ENCODE data around the gene DZIP1. TPM values are rescaled to one million over a fixed set of nuclear protein-coding genes. Genes with fewer than 3 reads are reported as not detected.
"Not testable (repeated sequence)": the region's sequence is repeated elsewhere in the genome, so short reads cannot be mapped to it uniquely, and the experiment has no call there.

The DZIP1 gene
- total RNA-seq, 1 donor from 2014 or later: 18.1 TPM

DNA sequence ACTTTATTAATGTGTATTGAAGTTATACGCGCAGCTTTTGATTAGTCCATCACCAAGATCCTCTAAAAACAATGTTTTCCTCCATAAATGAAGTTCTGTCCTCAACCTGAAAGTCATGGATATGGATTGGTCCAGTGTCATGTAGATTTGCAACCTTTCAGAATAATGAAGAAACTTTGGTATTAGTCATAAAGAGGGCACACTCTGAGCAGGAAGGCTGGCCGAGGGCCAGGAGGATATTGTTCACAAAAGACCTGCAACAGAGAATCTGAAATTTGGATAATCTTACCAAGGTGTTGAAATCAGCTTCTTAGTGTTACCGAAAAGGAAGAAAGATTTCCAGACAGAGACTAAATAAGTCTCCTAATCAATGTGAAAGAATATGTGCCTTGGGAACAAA is 71.3 kb downstream of the DZIP1 start:
- H3K4me3 Mint-ChIP-seq (ENCODE audit: unreplicated experiment): no peak overlapping the region
- H3K27ac Mint-ChIP-seq (ENCODE audit: unreplicated experiment): no peak overlapping the region
- no peaks in the 10 kb centered on the region for H3K36me3 Mint-ChIP-seq (ENCODE audit: unreplicated experiment)

DNA sequence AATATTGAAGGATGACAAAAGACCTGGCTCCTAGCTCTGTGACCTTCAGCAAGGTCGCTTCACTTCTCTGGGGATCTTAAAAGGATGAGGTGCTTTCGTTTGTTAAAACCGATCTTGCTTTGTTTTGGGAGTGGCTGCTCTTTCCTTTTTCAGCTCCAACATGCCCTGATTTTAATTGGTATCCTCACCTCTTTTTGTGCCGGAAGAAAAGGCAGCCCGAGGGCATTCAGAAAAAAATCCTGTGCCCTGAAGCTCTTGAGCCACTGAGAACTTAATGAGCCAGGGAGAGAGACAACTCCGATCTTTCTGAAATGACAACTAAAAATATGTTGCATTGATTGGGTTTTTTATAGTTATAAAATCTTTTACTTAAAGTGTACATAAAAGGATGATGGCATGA is 72.6 kb downstream of the DZIP1 start:
- no peaks in the 10 kb centered on the region for H3K27me3 Mint-ChIP-seq (ENCODE audit: unreplicated experiment)
- H3K27ac Mint-ChIP-seq (ENCODE audit: unreplicated experiment): no peak overlapping the region
- TF ChIP-seq, protein P1, sequence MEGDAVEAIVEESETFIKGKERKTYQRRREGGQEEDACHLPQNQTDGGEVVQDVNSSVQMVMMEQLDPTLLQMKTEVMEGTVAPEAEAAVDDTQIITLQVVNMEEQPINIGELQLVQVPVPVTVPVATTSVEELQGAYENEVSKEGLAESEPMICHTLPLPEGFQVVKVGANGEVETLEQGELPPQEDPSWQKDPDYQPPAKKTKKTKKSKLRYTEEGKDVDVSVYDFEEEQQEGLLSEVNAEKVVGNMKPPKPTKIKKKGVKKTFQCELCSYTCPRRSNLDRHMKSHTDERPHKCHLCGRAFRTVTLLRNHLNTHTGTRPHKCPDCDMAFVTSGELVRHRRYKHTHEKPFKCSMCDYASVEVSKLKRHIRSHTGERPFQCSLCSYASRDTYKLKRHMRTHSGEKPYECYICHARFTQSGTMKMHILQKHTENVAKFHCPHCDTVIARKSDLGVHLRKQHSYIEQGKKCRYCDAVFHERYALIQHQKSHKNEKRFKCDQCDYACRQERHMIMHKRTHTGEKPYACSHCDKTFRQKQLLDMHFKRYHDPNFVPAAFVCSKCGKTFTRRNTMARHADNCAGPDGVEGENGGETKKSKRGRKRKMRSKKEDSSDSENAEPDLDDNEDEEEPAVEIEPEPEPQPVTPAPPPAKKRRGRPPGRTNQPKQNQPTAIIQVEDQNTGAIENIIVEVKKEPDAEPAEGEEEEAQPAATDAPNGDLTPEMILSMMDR (IDR thresholded peaks at IDR 0.05; ENCODE audit: partially characterized antibody, unreplicated experiment): no peak
- peaks cover 12% of the 10 kb centered on the region for H3K4me1 Mint-ChIP-seq (ENCODE audit: low read depth, unreplicated experiment)
- no peak overlapping the region for H3K4me3 Mint-ChIP-seq (ENCODE audit: unreplicated experiment)
- no peaks in the 10 kb centered on the region for H3K36me3 Mint-ChIP-seq (ENCODE audit: unreplicated experiment)
- no peak for DNase-seq
- H3K9me3 Mint-ChIP-seq (ENCODE audit: unreplicated experiment): no peaks in the 10 kb centered on the region

More for the DNA sequence above, 71.3 kb downstream of the DZIP1 start:
- Mint-ChIP-seq H3K9me3 (ENCODE audit: unreplicated experiment) (peaks cover 1% of the 10 kb centered on the region), H3K4me1 (ENCODE audit: low read depth, unreplicated experiment) (peaks cover 12% of the 10 kb centered on the region), H3K27me3 (ENCODE audit: unreplicated experiment) (no peaks in the 10 kb centered on the region)
- TF ChIP-seq, protein P1 (IDR thresholded peaks at IDR 0.05; ENCODE audit: partially characterized antibody, unreplicated experiment): no peak
- DNase-seq: no peak

DNA sequence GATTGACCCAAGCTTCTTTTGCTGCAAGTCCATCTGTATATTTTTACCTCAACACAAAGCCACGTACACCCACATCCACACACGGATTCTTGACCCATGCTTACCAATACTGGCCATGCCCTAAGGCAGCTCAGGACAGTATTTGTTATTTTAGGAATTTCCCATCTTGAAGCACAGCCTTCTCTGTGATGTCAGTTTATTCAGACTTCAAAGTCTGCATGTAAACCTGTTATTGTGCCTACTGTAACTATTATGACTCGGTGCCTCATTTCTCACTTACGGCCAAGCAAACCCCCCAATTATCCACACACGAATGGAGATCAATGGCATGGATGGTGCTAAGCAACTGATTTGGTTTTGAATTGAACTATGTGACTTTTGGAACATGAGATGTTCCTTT is 74.5 kb downstream of the DZIP1 start:
- TF ChIP-seq, protein P1 (IDR thresholded peaks at IDR 0.05; ENCODE audit: partially characterized antibody, unreplicated experiment): no peak
- DNase-seq: no peak
- H3K4me3 Mint-ChIP-seq (ENCODE audit: unreplicated experiment): no peak overlapping the region
- H3K36me3 Mint-ChIP-seq (ENCODE audit: unreplicated experiment): no peaks in the 10 kb centered on the region
- no peak overlapping the region for H3K27ac Mint-ChIP-seq (ENCODE audit: unreplicated experiment)
- no peaks in the 10 kb centered on the region for H3K9me3 Mint-ChIP-seq (ENCODE audit: unreplicated experiment)
- H3K27me3 Mint-ChIP-seq (ENCODE audit: unreplicated experiment): no peaks in the 10 kb centered on the region
- H3K4me1 Mint-ChIP-seq (ENCODE audit: low read depth, unreplicated experiment): peaks cover 6% of the 10 kb centered on the region

DNA sequence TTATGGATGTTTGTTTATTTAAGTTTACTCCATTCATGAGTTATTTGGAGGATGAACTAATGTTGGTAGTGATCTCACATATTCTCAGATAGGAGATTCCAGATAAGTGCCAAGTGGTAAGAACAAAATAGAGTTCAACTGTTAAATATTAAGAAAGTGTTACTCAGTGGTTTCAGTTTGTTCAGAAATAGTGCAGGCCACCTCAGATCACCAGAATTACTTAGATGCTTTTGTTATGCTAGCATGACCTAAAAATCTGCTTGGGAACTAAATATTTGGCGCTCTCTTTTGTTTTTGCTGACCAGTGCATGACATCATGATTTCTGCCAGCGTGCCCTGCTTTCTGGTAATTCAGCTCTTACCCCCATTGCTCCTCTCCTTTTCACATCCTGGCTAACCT is 76.4 kb downstream of the DZIP1 start:
- no peaks in the 10 kb centered on the region for H3K27me3 Mint-ChIP-seq (ENCODE audit: unreplicated experiment)
- TF ChIP-seq, protein P1 (IDR thresholded peaks at IDR 0.05; ENCODE audit: partially characterized antibody, unreplicated experiment): no peak
- no peak overlapping the region for H3K4me3 Mint-ChIP-seq (ENCODE audit: unreplicated experiment)
- DNase-seq: no peak
- H3K9me3 Mint-ChIP-seq (ENCODE audit: unreplicated experiment): no peaks in the 10 kb centered on the region
- H3K27ac Mint-ChIP-seq (ENCODE audit: unreplicated experiment): no peak overlapping the region
- no peaks in the 10 kb centered on the region for H3K36me3 Mint-ChIP-seq (ENCODE audit: unreplicated experiment)
- peaks cover 6% of the 10 kb centered on the region for H3K4me1 Mint-ChIP-seq (ENCODE audit: low read depth, unreplicated experiment)

DNA sequence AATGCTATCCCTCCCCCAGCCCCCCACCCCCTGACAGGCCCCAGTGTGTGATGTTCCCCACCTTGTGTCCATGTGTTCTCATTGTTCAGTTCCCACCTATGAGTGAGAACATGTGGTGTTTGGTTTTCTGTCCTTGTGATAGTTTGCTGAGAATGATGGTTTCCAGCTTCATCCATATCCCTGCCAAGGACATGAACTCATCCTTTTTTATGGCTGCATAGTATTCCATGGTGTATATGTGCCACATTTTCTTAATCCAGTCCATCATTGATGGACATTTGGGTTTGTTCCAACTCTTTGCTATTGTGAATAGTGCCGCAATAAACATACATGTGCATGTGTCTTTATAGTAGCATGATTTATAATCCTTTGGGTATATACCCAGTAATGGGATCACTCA is 78.7 kb downstream of the DZIP1 start:
- not testable (repeated sequence) for H3K27me3 Mint-ChIP-seq (ENCODE audit: unreplicated experiment); DNase-seq; H3K4me3 Mint-ChIP-seq (ENCODE audit: unreplicated experiment); H3K4me1 Mint-ChIP-seq (ENCODE audit: low read depth, unreplicated experiment); H3K36me3 Mint-ChIP-seq (ENCODE audit: unreplicated experiment); H3K27ac Mint-ChIP-seq (ENCODE audit: unreplicated experiment); H3K9me3 Mint-ChIP-seq (ENCODE audit: unreplicated experiment)

Data from glutamatergic neuron (in vitro differentiated cells).